HFF-Myc (cell line): Measurements from ENCODE around the gene PTPRM.

Experiments used
- DNase-seq: peaks from one replicate; pipeline ENCODE4 v3.0.0-alpha.2; 2011; ENCODE audit warnings: low read depth; ENCODE audit errors: extremely low read depth
- H3K4me3 ChIP-seq: replicated peaks from 2 replicates; pipeline ENCODE4 v1.5.1; 2011; ENCODE audit warnings: low read depth, mild to moderate bottlenecking, control low read depth, low read length
- CTCF ChIP-seq: IDR thresholded peaks from 2 replicates; pipeline ENCODE4 v1.5.1; 2012; ENCODE audit warnings: mild to moderate bottlenecking, low read depth, low read length, control low read depth; ENCODE audit errors: missing control alignments

Gene PTPRM

GRCh38 chr18:7755753-7756475 is 188.8 kb downstream of the PTPRM start:
- H3K4me3 ChIP-seq: no peak overlapping the region
- no peak for TF ChIP-seq CTCF
- no peak for DNase-seq

- DNase-seq: no peak
- no peak for TF ChIP-seq CTCF
- H3K4me3 ChIP-seq: no peak overlapping the region
These were observed 190.1 kb downstream of the PTPRM start for GRCh38 chr18:7757175-7757574.

- H3K4me3 ChIP-seq: no peak overlapping the region
- no peak for TF ChIP-seq CTCF
- DNase-seq: no peak
These were observed 191.6 kb downstream of the PTPRM start for GRCh38 chr18:7758764-7759163.

GRCh38 chr18:7760967-7761948 is 194.1 kb downstream of the PTPRM start:
- DNase-seq: no peak
- no peak for TF ChIP-seq CTCF
- H3K4me3 ChIP-seq: no peak overlapping the region

- no peak for TF ChIP-seq CTCF
- no peak for DNase-seq
These were observed 197.3 kb downstream of the PTPRM start for GRCh38 chr18:7764405-7764804.

GRCh38 chr18:7766346-7766745 is 199.2 kb downstream of the PTPRM start:
- DNase-seq: no peak

More at GRCh38 chr18:7764405-7764804, 197.3 kb downstream of the PTPRM start:
- H3K4me3 ChIP-seq: no peak overlapping the region

More at GRCh38 chr18:7766346-7766745, 199.2 kb downstream of the PTPRM start:
- no peak overlapping the region for H3K4me3 ChIP-seq
- no peak for TF ChIP-seq CTCF
